Astrocyte (in vitro differentiated cells and primary cell): ENCODE data around the gene LAMC1. TPM values are rescaled to one million over a fixed set of nuclear protein-coding genes. Genes with fewer than 3 reads are reported as not detected.

Experiments
- DNase-seq: peaks from one replicate; pipeline ENCODE4 v3.0.0-alpha.2; 2010; ENCODE audit warnings: low read depth
- FAIRE-seq: peaks from 2 replicates; lab custom pipeline; 2011; peaks lifted over from hg19 to GRCh38; lab: Jason Lieb, UNC
- H2AFZ ChIP-seq: 2 replicates; pipeline ENCODE4 v1.6.0; 2012; ENCODE audit warnings: low read depth, low read length, inconsistent platforms
- H3K27ac ChIP-seq: 2 replicates; pipeline ENCODE4 v1.5.1; 2011; ENCODE audit warnings: low read depth, low read length, inconsistent platforms
- H3K27me3 ChIP-seq: 2 replicates; pipeline ENCODE4 v1.6.0; 2011; ENCODE audit warnings: low read length, inconsistent platforms; ENCODE audit not compliant: insufficient read depth
- H3K36me3 ChIP-seq: 2 replicates; pipeline ENCODE4 v1.5.1; 2011; ENCODE audit warnings: low read length, inconsistent platforms; ENCODE audit not compliant: insufficient read depth
- H3K4me1 ChIP-seq: 2 replicates; pipeline ENCODE4 v1.5.1; 2011; ENCODE audit warnings: low read length, inconsistent platforms; ENCODE audit not compliant: insufficient read depth
- H3K4me2 ChIP-seq: 2 replicates; pipeline ENCODE4 v1.6.0; 2012; ENCODE audit warnings: low read length, inconsistent platforms
- H3K4me3 ChIP-seq: 2 replicates; pipeline ENCODE4 v1.5.1; 2011; ENCODE audit warnings: low read depth, mild to moderate bottlenecking, low read length, inconsistent platforms; ENCODE audit not compliant: insufficient read depth
- H3K79me2 ChIP-seq: 2 replicates; pipeline ENCODE4 v1.6.0; 2012; ENCODE audit warnings: mild to moderate bottlenecking, low read length, inconsistent platforms; ENCODE audit not compliant: insufficient read depth
- H3K9ac ChIP-seq: 2 replicates; pipeline ENCODE4 v1.6.0; 2012; ENCODE audit warnings: mild to moderate bottlenecking, low read length, inconsistent platforms
- H3K9me3 ChIP-seq: 2 replicates; pipeline ENCODE4 v1.5.1; 2012; ENCODE audit warnings: low read depth, mild to moderate bottlenecking, low read length, inconsistent platforms; ENCODE audit not compliant: insufficient read depth
- H4K20me1 ChIP-seq: 2 replicates; pipeline ENCODE4 v1.6.0; 2012; ENCODE audit warnings: low read length, inconsistent platforms; ENCODE audit not compliant: insufficient read depth
- H3K27ac Mint-ChIP-seq: one replicate; pipeline ENCODE4 v1.8.0; 2021; ENCODE audit warnings: mild to moderate bottlenecking, mixed read lengths; ENCODE audit not compliant: unreplicated experiment
- H3K27me3 Mint-ChIP-seq: one replicate; pipeline ENCODE4 v1.8.0; 2021; ENCODE audit warnings: low read depth, mixed read lengths; ENCODE audit not compliant: unreplicated experiment
- H3K36me3 Mint-ChIP-seq: one replicate; pipeline ENCODE4 v1.8.0; 2021; ENCODE audit warnings: low read depth, mixed read lengths; ENCODE audit not compliant: unreplicated experiment
- H3K4me1 Mint-ChIP-seq: one replicate; pipeline ENCODE4 v1.8.0; 2021; ENCODE audit warnings: low read depth, mixed read lengths; ENCODE audit not compliant: unreplicated experiment
- H3K4me3 Mint-ChIP-seq: one replicate; pipeline ENCODE4 v1.8.0; 2021; ENCODE audit warnings: mild to moderate bottlenecking, moderate library complexity, mixed read lengths; ENCODE audit not compliant: unreplicated experiment
- H3K9me3 Mint-ChIP-seq: one replicate; pipeline ENCODE4 v1.8.0; 2021; ENCODE audit warnings: mild to moderate bottlenecking, mixed read lengths; ENCODE audit not compliant: unreplicated experiment
- EZH2 ChIP-seq: IDR thresholded peaks from 2 replicates; pipeline ENCODE4 v1.6.1; 2012; ENCODE audit warnings: mild to moderate bottlenecking, low read length, inconsistent platforms; ENCODE audit not compliant: insufficient read depth
- total RNA-seq: library from RNA; stranded (reverse); gene quantifications from 2 replicates; pipeline ENCODE4 v1.2.1, GENCODE V29; 2021
- TF ChIP-seq, protein P1 (sequence below): IDR thresholded peaks from 2 replicates; pipeline ENCODE4 v1.5.1; 2011; ENCODE audit warnings: low read depth, mild to moderate bottlenecking, inconsistent platforms, low read length, moderate library complexity; ENCODE audit not compliant: insufficient read depth

LAMC1 gene
- total RNA-seq, 1 donor from 2014 or later = 270 TPM

DNA sequence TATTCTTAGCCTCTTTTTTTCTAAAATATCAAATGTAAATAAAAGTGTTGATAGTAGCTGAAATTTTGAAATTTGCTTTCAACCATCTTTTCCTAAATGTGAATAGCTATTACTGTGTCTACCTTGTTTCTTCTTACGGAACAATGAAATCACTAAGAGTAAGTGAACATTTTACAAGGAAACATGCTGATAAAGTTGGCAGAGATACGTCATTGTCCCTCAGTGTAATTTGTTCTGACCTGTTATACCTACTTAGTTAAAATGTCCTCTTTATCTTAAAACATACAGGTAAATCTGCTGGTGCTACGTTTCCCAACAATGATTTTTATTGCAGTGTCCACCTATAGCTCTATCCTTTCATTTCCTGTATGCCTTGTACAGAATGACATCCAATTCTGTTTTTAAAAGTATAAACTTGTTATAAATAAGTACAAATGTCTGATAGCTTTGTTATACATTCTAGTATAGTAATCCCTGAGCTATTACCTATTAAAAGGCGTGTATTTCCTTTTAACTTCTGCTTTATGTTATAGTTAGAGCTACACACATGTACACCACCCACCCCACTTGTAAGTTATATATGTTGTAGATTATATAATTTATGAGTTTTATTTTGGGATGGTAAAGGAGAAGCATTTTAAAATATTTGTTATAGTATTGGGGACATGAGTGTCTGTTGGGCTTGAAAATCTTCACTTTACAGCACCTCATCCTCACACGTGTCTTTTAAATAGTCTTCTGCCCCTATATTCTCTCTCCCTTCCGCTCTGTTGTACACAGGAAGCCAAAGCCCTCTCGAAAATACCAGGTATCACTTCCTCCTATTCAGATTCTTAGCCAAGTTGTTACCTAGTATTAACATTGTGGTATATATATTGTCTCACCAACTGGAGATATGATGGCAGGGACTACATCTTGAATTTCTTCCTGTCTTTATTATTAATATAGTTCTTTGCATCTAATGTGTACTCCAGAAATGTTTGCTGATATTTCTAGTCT lies 25.2 kb downstream of the LAMC1 start:
- no peak for FAIRE-seq
- Mint-ChIP-seq H3K4me3 (no peak overlapping the region), H3K9me3 (no peaks in the 10 kb centered on the region), H3K4me1 (peaks cover 30% of the 10 kb centered on the region), H3K27me3 (no peaks in the 10 kb centered on the region), H3K36me3 (peaks cover 9% of the 10 kb centered on the region), H3K27ac (no peak overlapping the region)
- Histone ChIP-seq H3K27me3 (no peaks in the 10 kb centered on the region), H3K27ac (no peak overlapping the region), H3K4me3 (no peak overlapping the region), H3K36me3 (peaks cover 4% of the 10 kb centered on the region), H3K79me2 (peaks cover 97% of the 10 kb centered on the region), H3K9me3 (no peaks in the 10 kb centered on the region), H3K4me1 (peaks cover 20% of the 10 kb centered on the region), H4K20me1 (peaks cover 41% of the 10 kb centered on the region), H3K9ac (no peak overlapping the region), H2AFZ (no peak overlapping the region), H3K4me2 (no peak overlapping the region)
- no peak for DNase-seq
- TF ChIP-seq EZH2 = no peak
- TF ChIP-seq, protein P1, sequence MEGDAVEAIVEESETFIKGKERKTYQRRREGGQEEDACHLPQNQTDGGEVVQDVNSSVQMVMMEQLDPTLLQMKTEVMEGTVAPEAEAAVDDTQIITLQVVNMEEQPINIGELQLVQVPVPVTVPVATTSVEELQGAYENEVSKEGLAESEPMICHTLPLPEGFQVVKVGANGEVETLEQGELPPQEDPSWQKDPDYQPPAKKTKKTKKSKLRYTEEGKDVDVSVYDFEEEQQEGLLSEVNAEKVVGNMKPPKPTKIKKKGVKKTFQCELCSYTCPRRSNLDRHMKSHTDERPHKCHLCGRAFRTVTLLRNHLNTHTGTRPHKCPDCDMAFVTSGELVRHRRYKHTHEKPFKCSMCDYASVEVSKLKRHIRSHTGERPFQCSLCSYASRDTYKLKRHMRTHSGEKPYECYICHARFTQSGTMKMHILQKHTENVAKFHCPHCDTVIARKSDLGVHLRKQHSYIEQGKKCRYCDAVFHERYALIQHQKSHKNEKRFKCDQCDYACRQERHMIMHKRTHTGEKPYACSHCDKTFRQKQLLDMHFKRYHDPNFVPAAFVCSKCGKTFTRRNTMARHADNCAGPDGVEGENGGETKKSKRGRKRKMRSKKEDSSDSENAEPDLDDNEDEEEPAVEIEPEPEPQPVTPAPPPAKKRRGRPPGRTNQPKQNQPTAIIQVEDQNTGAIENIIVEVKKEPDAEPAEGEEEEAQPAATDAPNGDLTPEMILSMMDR = no peak

DNA sequence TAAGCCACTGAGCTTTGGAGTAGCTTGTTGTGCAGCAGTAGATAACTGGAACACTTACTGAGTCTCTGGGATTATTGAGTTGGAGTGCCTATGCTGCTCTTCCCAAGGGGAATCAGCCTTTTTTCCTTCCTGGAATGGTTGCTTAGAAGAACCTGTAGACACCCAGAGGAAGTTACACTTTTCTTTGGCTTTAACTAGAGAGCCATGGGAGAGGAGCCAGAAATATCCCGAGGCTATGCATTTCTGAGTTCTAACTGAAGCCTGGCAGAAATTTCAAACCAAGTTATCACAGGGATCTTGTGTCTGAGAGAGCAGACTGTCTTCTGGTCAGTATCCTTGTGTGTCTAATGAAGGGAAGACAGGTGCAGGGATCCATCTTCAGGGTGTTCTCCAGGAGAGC lies 28.3 kb downstream of the LAMC1 start:
- DNase-seq (no peak), FAIRE-seq (no peak)
- Histone ChIP-seq H2AFZ (no peak overlapping the region), H3K36me3 (peaks cover 4% of the 10 kb centered on the region), H3K27me3 (no peaks in the 10 kb centered on the region), H3K27ac (no peak overlapping the region), H4K20me1 (peaks cover 56% of the 10 kb centered on the region), H3K9ac (no peak overlapping the region), H3K4me3 (no peak overlapping the region), H3K79me2 (peaks cover 96% of the 10 kb centered on the region), H3K9me3 (no peaks in the 10 kb centered on the region), H3K4me2 (no peak overlapping the region), H3K4me1 (no peaks in the 10 kb centered on the region)
- Mint-ChIP-seq H3K27ac (no peak overlapping the region), H3K4me1 (peaks cover 9% of the 10 kb centered on the region), H3K27me3 (no peaks in the 10 kb centered on the region), H3K36me3 (peaks cover 9% of the 10 kb centered on the region), H3K4me3 (no peak overlapping the region), H3K9me3 (no peaks in the 10 kb centered on the region)
- no peak for TF ChIP-seq EZH2
- TF ChIP-seq, protein P1 = no peak

DNA sequence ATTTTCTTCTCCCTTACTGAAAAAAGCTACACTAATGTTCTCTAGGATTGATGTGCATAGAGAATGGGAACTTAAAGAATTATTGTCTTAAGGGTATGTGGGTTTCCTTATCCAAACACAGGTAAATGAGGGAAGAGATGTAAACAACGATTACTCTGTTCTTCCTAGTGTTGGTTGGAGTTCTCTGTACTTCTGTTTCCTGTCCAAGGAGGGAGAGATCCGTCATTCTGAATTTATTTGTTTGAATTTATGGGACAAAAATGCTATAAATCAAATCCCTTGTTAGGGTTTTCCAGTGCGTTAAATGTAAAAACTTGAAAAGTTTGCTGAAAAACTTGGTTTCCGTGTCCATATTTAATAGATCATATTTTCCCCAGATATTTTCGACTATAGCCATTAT lies 29.6 kb downstream of the LAMC1 start:
- Mint-ChIP-seq H3K4me3 (no peak overlapping the region), H3K27ac (no peak overlapping the region), H3K4me1 (peaks cover 6% of the 10 kb centered on the region), H3K36me3 (peaks cover 9% of the 10 kb centered on the region), H3K9me3 (no peaks in the 10 kb centered on the region), H3K27me3 (no peaks in the 10 kb centered on the region)
- no peaks in the 10 kb centered on the region for H3K4me1 ChIP-seq
- no peak overlapping the region for H3K9ac ChIP-seq
- TF ChIP-seq, protein P1 = no peak
- no peak for TF ChIP-seq EZH2
- peaks cover 96% of the 10 kb centered on the region for H3K79me2 ChIP-seq
- H3K9me3 ChIP-seq = no peaks in the 10 kb centered on the region
- H3K4me2 ChIP-seq = no peak overlapping the region
- no peak overlapping the region for H3K4me3 ChIP-seq
- H3K27me3 ChIP-seq = no peaks in the 10 kb centered on the region
- H4K20me1 ChIP-seq = peaks cover 64% of the 10 kb centered on the region
- no peak for DNase-seq
- H3K36me3 ChIP-seq = peaks cover 4% of the 10 kb centered on the region
- H2AFZ ChIP-seq = no peak overlapping the region
- no peak overlapping the region for H3K27ac ChIP-seq
- no peak for FAIRE-seq
